Memory B cell (primary cell): ENCODE results near the gene JOSD2.

ENCODE experiments used
- ATAC-seq: fragments of 150-1000 bp; cut with Tn5 transposase; 2 replicates; pipeline ENCODE4 v1.10.0; 2021; ENCODE audit warnings: low read depth, mild to moderate bottlenecking, moderate library complexity
- DNase-seq, 2 donors: peaks; one replicate each; pipeline ENCODE4 v3.0.0; 2022; ENCODE audit warnings: low spot score in 2 of 2
- H3K27ac Mint-ChIP-seq: one replicate; pipeline ENCODE4 v1.8.0; 2022; ENCODE audit warnings: mild to moderate bottlenecking, moderate library complexity, mixed read lengths
- H3K27me3 Mint-ChIP-seq: one replicate; pipeline ENCODE4 v1.8.0; 2022; ENCODE audit warnings: mixed read lengths
- H3K36me3 Mint-ChIP-seq: one replicate; pipeline ENCODE4 v1.8.0; 2022; ENCODE audit warnings: mild to moderate bottlenecking, mixed read lengths
- H3K4me1 Mint-ChIP-seq: one replicate; pipeline ENCODE4 v1.8.0; 2022; ENCODE audit warnings: mixed read lengths
- H3K4me3 Mint-ChIP-seq: one replicate; pipeline ENCODE4 v1.8.0; 2022; ENCODE audit warnings: mild to moderate bottlenecking, moderate library complexity, mixed read lengths
- H3K9me3 Mint-ChIP-seq: one replicate; pipeline ENCODE4 v1.8.0; 2022; ENCODE audit warnings: mixed read lengths

The JOSD2 gene

GRCh38 chr19:50500060-50500752, 10.8 kb downstream of the JOSD2 start:
- no peak overlapping the region for H3K4me3 Mint-ChIP-seq
- peaks cover 10% of the 10 kb centered on the region for H3K36me3 Mint-ChIP-seq
- DNase-seq (no peak), ATAC-seq (peak; percentile 60)
- no peak overlapping the region for H3K27ac Mint-ChIP-seq
- H3K4me1 Mint-ChIP-seq = peaks cover 3% of the 10 kb centered on the region
- H3K27me3 Mint-ChIP-seq = no peaks in the 10 kb centered on the region
- H3K9me3 Mint-ChIP-seq = no peaks in the 10 kb centered on the region

GRCh38 chr19:50498219-50499056, 12.6 kb downstream of the JOSD2 start:
- H3K4me3 Mint-ChIP-seq = no peak overlapping the region
- ATAC-seq = no peak
- peaks cover 16% of the 10 kb centered on the region for H3K36me3 Mint-ChIP-seq
- no peaks in the 10 kb centered on the region for H3K9me3 Mint-ChIP-seq
- H3K27me3 Mint-ChIP-seq = no peaks in the 10 kb centered on the region
- no peak for DNase-seq
- H3K27ac Mint-ChIP-seq = no peak overlapping the region
- H3K4me1 Mint-ChIP-seq = peaks cover 3% of the 10 kb centered on the region

GRCh38 chr19:50497022-50497405, 14.0 kb downstream of the JOSD2 start:
- H3K9me3 Mint-ChIP-seq = no peaks in the 10 kb centered on the region
- no peak overlapping the region for H3K4me3 Mint-ChIP-seq
- ATAC-seq (no peak), DNase-seq (no peak)
- no peaks in the 10 kb centered on the region for H3K27me3 Mint-ChIP-seq
- H3K27ac Mint-ChIP-seq = no peak overlapping the region
- H3K4me1 Mint-ChIP-seq = peaks cover 8% of the 10 kb centered on the region
- peaks cover 18% of the 10 kb centered on the region for H3K36me3 Mint-ChIP-seq

GRCh38 chr19:50496189-50497021, 14.6 kb downstream of the JOSD2 start:
- DNase-seq (no peak), ATAC-seq (no peak)
- H3K4me1 Mint-ChIP-seq = peaks cover 14% of the 10 kb centered on the region
- no peaks in the 10 kb centered on the region for H3K9me3 Mint-ChIP-seq
- H3K36me3 Mint-ChIP-seq = peaks cover 15% of the 10 kb centered on the region
- H3K27ac Mint-ChIP-seq = no peak overlapping the region
- no peak overlapping the region for H3K4me3 Mint-ChIP-seq
- H3K27me3 Mint-ChIP-seq = no peaks in the 10 kb centered on the region

GRCh38 chr19:50495020-50495531, 15.9 kb downstream of the JOSD2 start:
- H3K9me3 Mint-ChIP-seq = no peaks in the 10 kb centered on the region
- no peak overlapping the region for H3K4me3 Mint-ChIP-seq
- DNase-seq (no peak), ATAC-seq (no peak)
- peaks cover 14% of the 10 kb centered on the region for H3K4me1 Mint-ChIP-seq
- peaks cover 15% of the 10 kb centered on the region for H3K36me3 Mint-ChIP-seq
- H3K27me3 Mint-ChIP-seq = no peaks in the 10 kb centered on the region
- H3K27ac Mint-ChIP-seq = no peak overlapping the region

GRCh38 chr19:50494186-50495019, 16.6 kb downstream of the JOSD2 start:
- Mint-ChIP-seq H3K4me1 (peaks cover 17% of the 10 kb centered on the region), H3K36me3 (peaks cover 19% of the 10 kb centered on the region), H3K27ac (no peak overlapping the region), H3K4me3 (no peak overlapping the region), H3K27me3 (no peaks in the 10 kb centered on the region), H3K9me3 (no peaks in the 10 kb centered on the region)
- DNase-seq = no peak
- no peak for ATAC-seq

- H3K4me1 Mint-ChIP-seq = peaks cover 29% of the 10 kb centered on the region
- H3K4me3 Mint-ChIP-seq = no peak overlapping the region
Observed at GRCh38 chr19:50493171-50493570, 17.8 kb downstream of the JOSD2 start.

GRCh38 chr19:50492303-50493052, 18.5 kb downstream of the JOSD2 start:
- no peaks in the 10 kb centered on the region for H3K27me3 Mint-ChIP-seq
- DNase-seq = no peak
- H3K9me3 Mint-ChIP-seq = no peaks in the 10 kb centered on the region
- peaks cover 31% of the 10 kb centered on the region for H3K36me3 Mint-ChIP-seq
- ATAC-seq = peak; percentile 76
- peak overlapping the region; percentile 75 for H3K27ac Mint-ChIP-seq
- peak overlapping the region; percentile 22 for H3K4me3 Mint-ChIP-seq
- H3K4me1 Mint-ChIP-seq = peaks cover 33% of the 10 kb centered on the region

More at GRCh38 chr19:50493171-50493570, 17.8 kb downstream of the JOSD2 start:
- DNase-seq (no peak), ATAC-seq (no peak)
- Mint-ChIP-seq H3K27ac (no peak overlapping the region), H3K27me3 (no peaks in the 10 kb centered on the region), H3K36me3 (peaks cover 29% of the 10 kb centered on the region), H3K9me3 (no peaks in the 10 kb centered on the region)

- peaks cover 29% of the 10 kb centered on the region for H3K36me3 Mint-ChIP-seq
- H3K9me3 Mint-ChIP-seq = no peaks in the 10 kb centered on the region
- DNase-seq (no peak), ATAC-seq (no peak)
- no peaks in the 10 kb centered on the region for H3K27me3 Mint-ChIP-seq
- H3K27ac Mint-ChIP-seq = no peak overlapping the region
- H3K4me1 Mint-ChIP-seq = peaks cover 33% of the 10 kb centered on the region
- H3K4me3 Mint-ChIP-seq = no peak overlapping the region
Observed at GRCh38 chr19:50490991-50491472, 20.0 kb downstream of the JOSD2 start.

- Mint-ChIP-seq H3K4me3 (no peak overlapping the region), H3K27me3 (no peaks in the 10 kb centered on the region), H3K9me3 (no peaks in the 10 kb centered on the region), H3K4me1 (peaks cover 34% of the 10 kb centered on the region), H3K36me3 (peaks cover 33% of the 10 kb centered on the region), H3K27ac (no peak overlapping the region)
- DNase-seq (no peak), ATAC-seq (no peak)
Observed at GRCh38 chr19:50490411-50490811, 20.6 kb downstream of the JOSD2 start.

GRCh38 chr19:50489461-50490011, 21.5 kb downstream of the JOSD2 start:
- H3K36me3 Mint-ChIP-seq = peaks cover 30% of the 10 kb centered on the region
- peaks cover 37% of the 10 kb centered on the region for H3K4me1 Mint-ChIP-seq
- H3K9me3 Mint-ChIP-seq = no peaks in the 10 kb centered on the region
- no peak overlapping the region for H3K4me3 Mint-ChIP-seq
- H3K27ac Mint-ChIP-seq = peak overlapping the region; percentile 29
- H3K27me3 Mint-ChIP-seq = no peaks in the 10 kb centered on the region
- DNase-seq (no peak), ATAC-seq (no peak)

- H3K9me3 Mint-ChIP-seq = no peaks in the 10 kb centered on the region
- peaks cover 37% of the 10 kb centered on the region for H3K4me1 Mint-ChIP-seq
- H3K27me3 Mint-ChIP-seq = no peaks in the 10 kb centered on the region
- H3K36me3 Mint-ChIP-seq = peaks cover 28% of the 10 kb centered on the region
- ATAC-seq (no peak), DNase-seq (no peak)
- no peak overlapping the region for H3K4me3 Mint-ChIP-seq
- H3K27ac Mint-ChIP-seq = peak overlapping the region; percentile 29
Observed at GRCh38 chr19:50488389-50489194, 22.4 kb downstream of the JOSD2 start.
